Posterior vena cava (tissue), 2 donors: ENCODE results near the gene HERC3. TPM values are rescaled to one million over a fixed set of nuclear protein-coding genes. Genes with fewer than 3 reads are reported as not detected.

Source experiments
- DNase-seq: peaks from one replicate; pipeline ENCODE4 v3.0.0-alpha.2; 2020; ENCODE audit warnings: low spot score
- intact Hi-C, 2 donors: fragments of 100-400 bp; cut with DNase I; formaldehyde crosslinking; loops; one replicate each; pipeline versions ENCODE4 v1.14.1 to v1.14.2; 2022 to 2023
- long read RNA-seq, 2 donors: library from polyadenylated mRNA; unstranded; transcript quantifications; one replicate each; pipeline ENCODE4 v2.0.0, GENCODE V29; 2020 to 2021
- total RNA-seq, 2 donors: library from RNA; stranded (reverse); fragmentation: NEBNext Ultra II Directional; extraction: Animal tissue kit (Norgen Biotek cat#: 25700); gene quantifications; one replicate each; pipeline ENCODE4 v1.2.1, GENCODE V29; 2021
- donor health status: DM: yes; HTN: yes; CAD: no.
- donor health status: DM: yes; HTN: yes; CAD: no.

The HERC3 gene
- total RNA-seq, result 10 to 100 TPM; 27.1 to 53.6 TPM
- long read RNA-seq, donor 1, partial matches to known transcripts, result 1 of 2 reads
- long read RNA-seq, donor 1, other reads (novel, unspliced or antisense), result 1 of 2 reads
- long read RNA-seq, donor 2, partial matches to known transcripts, result 8 of 12 reads
- long read RNA-seq, donor 2, other reads (novel, unspliced or antisense), result 4 of 12 reads

DNA sequence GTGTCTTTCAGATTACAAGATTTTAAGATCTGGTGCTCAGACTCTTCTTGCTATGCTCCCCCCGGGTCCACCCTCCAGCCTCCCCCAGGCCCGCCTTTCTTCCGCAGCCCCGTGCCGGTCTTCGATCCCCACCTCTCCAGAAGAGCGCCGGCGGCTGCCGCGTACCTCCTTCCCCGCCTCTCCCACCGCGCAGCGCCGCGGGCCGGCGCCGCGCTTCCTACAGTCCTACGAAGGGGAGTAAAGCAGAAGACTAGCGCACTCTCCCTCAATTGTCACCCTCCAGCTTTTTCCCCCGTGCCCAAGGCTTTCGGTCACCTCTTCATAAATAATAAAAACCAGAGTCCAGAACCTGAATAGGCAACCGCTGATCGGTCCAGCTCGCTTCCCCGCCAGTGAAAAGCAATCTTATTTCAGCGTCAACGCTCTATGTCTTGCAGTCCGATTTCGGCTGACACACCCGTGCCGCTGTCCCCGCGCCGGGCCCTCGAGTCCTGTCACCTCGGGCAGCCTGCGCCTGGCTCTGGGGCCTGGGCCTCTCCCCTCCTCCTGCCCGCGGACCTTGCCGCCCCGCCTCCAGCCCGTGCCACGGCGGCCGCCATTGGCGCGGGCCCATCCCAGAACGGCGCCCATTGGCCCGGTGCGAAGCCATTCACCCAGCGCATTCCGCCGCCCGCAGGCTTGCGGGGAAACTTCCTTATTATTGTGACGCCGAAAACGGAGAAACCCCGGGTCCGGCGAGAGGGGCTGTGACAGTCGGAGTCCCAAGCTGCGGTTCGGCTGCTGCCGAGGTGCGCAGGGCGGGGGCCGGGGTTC is at the start of gene HERC3:
HERC3 (plus strand) TSS at position 694 of the 813 bp plus-strand sequence. CDS start 13,344 bp downstream, outside the sequence.
- intact Hi-C loops, result loop anchor here in 1 of 2 donors (10.0 kb wide), 1 partner anchor 63 kb away; no protein-coding TSS in a partner anchor
- DNase-seq, result peak; percentile 97

DNA sequence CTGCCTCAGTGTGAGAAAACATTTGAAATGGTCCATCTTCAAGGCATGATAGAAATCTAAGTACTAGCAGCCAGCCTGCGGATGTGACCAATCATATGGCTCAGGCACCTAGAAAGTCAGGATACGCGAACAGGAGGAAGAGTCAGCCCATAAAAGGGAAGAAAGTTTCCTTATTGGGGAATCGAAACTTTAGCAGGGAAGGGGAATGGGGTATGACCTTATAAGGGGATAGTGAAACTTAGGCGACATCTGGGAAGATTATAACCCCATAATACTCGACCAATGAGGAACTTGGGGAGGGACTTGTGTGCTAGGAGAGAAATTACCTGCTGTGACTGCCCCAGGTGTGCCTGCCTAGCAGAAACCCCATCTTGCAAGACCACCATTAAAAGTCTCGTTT is 42.5 kb upstream of the HERC3 start:
- no peak for DNase-seq
- intact Hi-C loops, result no loop called here

GRCh38 chr4:88567591-88567990 is 24.7 kb upstream of the HERC3 start:
- no peak for DNase-seq
- intact Hi-C loops, result no loop called here

GRCh38 chr4:88570001-88570400 is 22.3 kb upstream of the HERC3 start:
- no peak for DNase-seq
- intact Hi-C loops, result no loop called here

GRCh38 chr4:88573276-88573980 is 18.9 kb upstream of the HERC3 start:
- intact Hi-C loops, result no loop called here
- no peak for DNase-seq

DNA sequence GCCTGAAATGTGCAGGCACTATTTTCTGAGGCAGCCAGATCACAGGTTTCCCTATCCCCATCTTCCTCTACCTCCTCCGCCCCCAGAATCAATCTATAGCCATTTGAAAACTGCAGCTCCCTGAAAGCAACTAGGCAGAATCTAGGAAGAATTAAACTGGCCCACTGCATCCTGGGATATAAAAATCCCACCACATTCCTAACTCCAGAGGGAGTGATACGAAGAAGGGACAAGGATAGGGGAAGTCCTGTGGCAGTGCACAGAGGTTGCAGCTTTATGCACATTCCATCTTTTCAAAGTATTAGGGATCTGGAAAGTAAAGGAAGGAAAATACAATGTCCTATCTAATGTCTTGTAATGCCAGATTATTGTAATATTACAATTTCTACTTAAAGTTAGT is 18.3 kb upstream of the HERC3 start:
- DNase-seq, result no peak
- intact Hi-C loops, result no loop called here

DNA sequence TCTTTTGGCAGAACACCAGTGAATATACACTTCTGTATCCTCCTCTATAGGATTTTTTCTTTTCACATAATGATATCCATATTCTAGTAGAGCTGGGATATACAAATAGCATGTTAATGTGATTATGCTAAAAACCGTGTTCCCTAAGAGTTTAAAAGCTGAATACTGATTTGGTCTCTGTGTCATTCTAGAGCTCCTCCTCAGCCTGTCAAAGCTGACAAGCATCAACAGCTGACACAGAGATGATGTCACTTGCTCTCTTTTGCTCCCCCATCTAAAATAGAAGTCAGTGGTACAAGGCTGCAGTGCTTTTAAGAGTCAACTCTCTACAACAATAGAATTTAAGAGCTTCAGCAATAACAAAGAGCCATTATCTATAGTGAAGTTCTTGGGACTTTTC is 17.1 kb upstream of the HERC3 start:
- no peak for DNase-seq

DNA sequence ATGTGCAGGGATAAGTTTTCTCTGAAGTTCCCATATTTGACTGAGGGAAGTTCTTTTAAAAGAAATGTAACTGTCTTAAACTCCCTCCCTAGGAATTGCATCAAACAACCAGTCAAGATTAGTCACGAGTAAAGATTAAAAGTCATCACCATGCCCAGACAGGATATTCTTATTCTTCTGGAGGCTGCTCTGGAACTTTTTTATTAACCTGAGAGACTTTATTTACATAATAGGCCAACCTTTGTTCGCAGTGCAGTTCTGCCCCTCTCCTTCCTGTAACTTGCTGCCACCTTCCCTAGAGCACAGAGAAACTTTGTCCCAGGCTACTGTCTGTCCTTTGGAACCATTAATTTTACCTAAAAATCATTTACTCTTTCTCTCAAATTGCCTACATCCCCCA is 9.8 kb upstream of the HERC3 start:
- intact Hi-C loops, result loop anchor here in 1 of 2 donors (10.0 kb wide), 1 partner anchor 48 kb away; no protein-coding TSS in a partner anchor
- no peak for DNase-seq

More for the DNA sequence above, 17.1 kb upstream of the HERC3 start:
- intact Hi-C loops, result no loop called here

DNA sequence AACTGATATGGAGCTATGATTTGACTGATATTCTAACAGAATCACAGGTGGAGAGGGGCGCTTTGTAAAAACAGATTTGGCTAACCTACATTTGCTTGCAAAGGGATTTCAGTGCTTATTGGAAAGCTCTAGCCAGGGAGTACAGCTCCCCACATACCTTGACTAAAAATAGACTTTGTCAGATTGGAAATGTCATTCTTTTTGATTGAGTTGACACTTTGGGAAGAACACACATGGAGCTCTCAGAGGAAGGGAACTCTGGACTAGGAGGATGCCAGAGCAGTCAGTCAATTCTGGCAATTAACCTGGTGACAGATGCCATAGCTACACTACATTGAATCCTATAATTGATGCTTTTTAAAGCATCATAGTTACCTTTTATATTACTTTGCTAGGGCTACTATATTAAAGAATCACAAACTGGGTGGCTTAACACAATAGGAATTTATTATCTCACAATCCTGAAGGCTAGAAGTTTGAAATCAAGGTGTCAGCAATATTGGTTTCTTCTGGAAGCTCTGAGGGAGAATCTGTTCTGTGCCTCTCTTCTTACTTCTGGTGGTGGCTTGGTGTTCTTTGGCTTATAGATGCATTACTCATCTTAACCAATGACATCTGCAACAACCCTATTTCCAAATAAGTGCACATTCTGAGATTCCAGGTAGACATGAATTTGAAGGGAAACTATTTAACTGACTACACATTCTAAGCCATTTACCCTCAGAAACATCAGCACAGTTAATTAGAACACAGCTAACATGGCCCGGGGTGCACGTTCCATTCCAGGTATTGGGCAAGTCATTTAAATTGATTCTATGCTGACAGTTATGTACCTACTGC is 8.4 kb upstream of the HERC3 start:
- intact Hi-C loops, result loop anchor here in 1 of 2 donors (10.0 kb wide), 1 partner anchor 49 kb away; no protein-coding TSS in a partner anchor
- no peak for DNase-seq

- no peak for DNase-seq
- intact Hi-C loops, result loop anchor here in 1 of 2 donors (10.0 kb wide), 1 partner anchor 50 kb away; no protein-coding TSS in a partner anchor
Measured at GRCh38 chr4:88584471-88584900, 7.8 kb upstream of the HERC3 start.

GRCh38 chr4:88585917-88586316 is 6.4 kb upstream of the HERC3 start:
- no peak for DNase-seq
- intact Hi-C loops, result loop anchor here in 1 of 2 donors (10.0 kb wide), 1 partner anchor 51 kb away; no protein-coding TSS in a partner anchor

DNA sequence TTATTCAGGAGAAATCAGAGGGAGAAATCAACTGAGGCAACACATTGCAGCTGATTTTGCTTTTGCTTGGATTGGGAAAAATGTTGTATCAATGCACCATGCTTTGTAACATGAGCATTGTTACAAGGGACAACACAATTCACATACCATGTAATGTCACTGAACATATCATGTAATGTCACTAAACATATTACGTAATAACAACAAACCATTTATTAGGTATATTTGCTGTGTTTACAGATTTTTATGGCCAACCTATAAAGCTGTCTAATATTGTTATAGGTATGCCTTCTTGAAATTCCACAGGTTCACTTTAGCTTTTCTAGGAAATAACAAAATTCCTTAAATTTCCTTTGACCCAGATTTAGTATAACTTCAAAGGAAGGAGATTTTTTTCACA is 5.0 kb upstream of the HERC3 start:
- intact Hi-C loops, result loop anchor here in 1 of 2 donors (10.0 kb wide), 1 partner anchor 53 kb away; no protein-coding TSS in a partner anchor
- no peak for DNase-seq

DNA sequence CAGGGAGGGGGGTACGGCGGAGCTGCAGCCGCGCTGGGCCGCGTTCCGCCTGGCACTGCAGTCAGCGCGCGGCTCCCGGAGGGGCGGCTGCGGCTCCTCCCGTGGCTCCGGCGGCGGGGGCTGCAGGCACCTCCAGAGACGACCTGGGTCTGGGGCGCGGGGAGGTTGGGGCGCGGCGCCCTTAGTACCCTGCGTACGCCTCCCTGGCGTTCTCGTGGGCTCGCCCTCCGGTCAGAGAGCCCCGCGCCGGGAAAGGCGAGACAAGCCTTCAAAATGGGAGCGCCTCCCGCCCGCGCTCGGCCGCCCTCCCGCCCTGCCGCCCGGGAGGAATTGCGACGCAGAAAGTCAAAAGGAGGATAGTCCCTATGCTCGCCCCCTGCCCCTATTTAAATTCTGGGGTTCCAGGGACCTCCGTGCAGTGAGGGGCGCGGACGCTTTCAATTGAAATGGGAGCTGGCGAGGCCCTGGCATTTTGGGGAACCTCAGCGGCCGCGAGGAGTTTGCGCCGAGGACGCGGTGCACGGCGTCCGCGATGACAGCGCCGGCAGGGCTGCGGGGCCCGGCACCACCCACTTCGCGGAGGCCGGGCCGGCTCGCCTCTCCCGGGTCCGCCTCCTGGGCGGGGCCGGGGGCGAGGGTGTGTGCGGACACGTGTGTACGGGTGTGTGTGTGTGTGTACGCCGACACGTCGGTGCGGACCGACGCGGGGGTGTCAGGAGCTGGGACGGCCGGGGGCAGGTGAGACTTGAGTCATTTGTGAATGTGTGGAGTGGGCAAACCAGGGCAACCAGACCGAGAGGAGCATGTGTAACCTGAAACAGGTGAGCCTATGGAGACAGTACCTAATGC is 544 bp downstream of the HERC3 start:
- intact Hi-C loops, result loop anchor here in 1 of 2 donors (10.0 kb wide), 1 partner anchor 62 kb away; no protein-coding TSS in a partner anchor
- peak; percentile 94 for DNase-seq

DNA sequence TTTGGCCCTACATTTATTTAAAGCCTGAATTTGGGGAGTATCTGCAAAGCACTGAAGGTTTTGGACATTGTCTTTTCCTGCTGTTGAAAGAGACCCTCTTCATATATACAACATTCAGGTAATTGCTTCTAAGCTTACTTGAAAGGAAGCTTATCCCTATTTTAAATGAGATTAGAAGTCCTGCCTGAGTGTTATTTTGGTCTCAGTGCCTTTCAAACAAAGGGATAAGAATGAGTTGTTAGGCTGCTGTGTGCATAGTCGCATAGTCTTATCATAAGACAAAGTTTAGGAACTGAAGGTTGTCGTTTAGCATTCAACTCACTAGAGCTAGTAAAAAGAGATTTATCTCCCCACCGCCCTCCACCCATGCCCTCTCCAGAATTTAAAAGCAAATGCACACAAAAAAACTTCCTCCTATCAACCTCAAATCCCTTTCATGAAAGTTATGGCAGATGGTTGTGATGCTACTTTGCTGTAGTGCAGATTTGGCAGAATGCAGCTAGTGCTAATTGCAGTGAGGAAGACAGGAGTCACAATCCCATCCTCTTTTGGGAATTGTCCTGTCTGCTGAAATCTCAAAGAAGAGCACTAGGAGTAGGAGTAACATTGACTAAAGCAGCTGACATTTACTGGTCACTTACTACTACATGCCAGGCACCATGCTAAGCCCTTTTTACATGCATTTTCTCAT is 5.8 kb downstream of the HERC3 start:
- intact Hi-C loops, result loop anchor here in 1 of 2 donors (10.0 kb wide), 1 partner anchor 57 kb away; no protein-coding TSS in a partner anchor

GRCh38 chr4:88599298-88599697 is 7.0 kb downstream of the HERC3 start:
- intact Hi-C loops, result loop anchor here in 1 of 2 donors (10.0 kb wide), 1 partner anchor 56 kb away; no protein-coding TSS in a partner anchor

More for the DNA sequence above, 5.8 kb downstream of the HERC3 start:
- DNase-seq, result no peak

GRCh38 chr4:88599714-88600113 is 7.4 kb downstream of the HERC3 start:
- DNase-seq, result no peak
- intact Hi-C loops, result loop anchor here in 1 of 2 donors (10.0 kb wide), 1 partner anchor 55 kb away; no protein-coding TSS in a partner anchor

More at GRCh38 chr4:88599298-88599697, 7.0 kb downstream of the HERC3 start:
- no peak for DNase-seq
